Measurements from ENCODE around the gene ASRGL1.

DNA sequence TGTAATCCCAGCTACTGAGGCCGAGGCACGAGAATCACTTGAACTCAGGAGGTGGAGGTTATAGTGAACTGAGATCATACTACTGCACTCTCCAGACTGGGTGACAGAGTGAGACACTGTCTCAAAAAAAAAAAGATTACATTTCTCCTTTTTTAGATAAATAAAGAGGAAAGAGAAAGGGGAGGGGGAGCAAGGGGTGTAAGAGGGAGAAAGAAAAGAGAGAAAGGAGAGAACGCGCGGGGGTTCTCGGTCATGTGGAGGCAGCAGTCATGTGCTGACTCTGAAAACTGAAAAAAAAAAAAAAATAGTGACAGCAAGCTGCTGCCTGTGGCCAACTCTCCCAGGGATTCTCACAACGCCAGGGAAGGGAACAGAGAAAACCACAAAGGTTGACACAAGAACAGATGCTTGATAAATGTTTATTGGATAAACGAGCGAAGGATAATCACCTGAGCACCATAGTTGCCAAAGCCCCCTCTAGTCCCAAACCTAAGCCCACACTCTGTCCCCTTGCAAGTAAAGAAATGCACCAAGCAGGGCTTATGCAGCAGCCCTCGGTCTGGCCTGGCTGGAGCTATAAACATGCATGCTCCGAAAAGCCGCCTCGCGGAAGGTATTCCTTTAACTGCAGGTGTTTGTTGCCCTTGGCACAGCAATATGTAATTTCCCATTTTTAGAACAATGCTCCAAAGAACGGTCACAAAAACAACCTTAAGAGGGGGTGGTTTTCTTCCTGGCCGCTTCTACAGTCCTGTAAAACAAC, 96.1 kb downstream of the ASRGL1 start:
- TF ChIP-seq, protein P1, sequence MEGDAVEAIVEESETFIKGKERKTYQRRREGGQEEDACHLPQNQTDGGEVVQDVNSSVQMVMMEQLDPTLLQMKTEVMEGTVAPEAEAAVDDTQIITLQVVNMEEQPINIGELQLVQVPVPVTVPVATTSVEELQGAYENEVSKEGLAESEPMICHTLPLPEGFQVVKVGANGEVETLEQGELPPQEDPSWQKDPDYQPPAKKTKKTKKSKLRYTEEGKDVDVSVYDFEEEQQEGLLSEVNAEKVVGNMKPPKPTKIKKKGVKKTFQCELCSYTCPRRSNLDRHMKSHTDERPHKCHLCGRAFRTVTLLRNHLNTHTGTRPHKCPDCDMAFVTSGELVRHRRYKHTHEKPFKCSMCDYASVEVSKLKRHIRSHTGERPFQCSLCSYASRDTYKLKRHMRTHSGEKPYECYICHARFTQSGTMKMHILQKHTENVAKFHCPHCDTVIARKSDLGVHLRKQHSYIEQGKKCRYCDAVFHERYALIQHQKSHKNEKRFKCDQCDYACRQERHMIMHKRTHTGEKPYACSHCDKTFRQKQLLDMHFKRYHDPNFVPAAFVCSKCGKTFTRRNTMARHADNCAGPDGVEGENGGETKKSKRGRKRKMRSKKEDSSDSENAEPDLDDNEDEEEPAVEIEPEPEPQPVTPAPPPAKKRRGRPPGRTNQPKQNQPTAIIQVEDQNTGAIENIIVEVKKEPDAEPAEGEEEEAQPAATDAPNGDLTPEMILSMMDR (IDR thresholded peaks at IDR 0.05) = no peak
- TF ChIP-seq ZFX (IDR thresholded peaks at IDR 0.05; ENCODE audit: borderline replicate concordance) = no peak

Data from 22Rv1 (cell line).